Cerebellar nuclear complex (tissue), 1 donor: ENCODE measurements around the gene SGPP2.
"Not testable (repeated sequence)": the region's sequence is repeated elsewhere in the genome, so short reads cannot be mapped to it uniquely, and the experiment has no call there.

Experiments used
- DNase-seq, 2 experiments: peaks; one replicate each; lab custom pipeline; 2025; lab: John Stamatoyannopoulos, UW

The SGPP2 gene

DNA sequence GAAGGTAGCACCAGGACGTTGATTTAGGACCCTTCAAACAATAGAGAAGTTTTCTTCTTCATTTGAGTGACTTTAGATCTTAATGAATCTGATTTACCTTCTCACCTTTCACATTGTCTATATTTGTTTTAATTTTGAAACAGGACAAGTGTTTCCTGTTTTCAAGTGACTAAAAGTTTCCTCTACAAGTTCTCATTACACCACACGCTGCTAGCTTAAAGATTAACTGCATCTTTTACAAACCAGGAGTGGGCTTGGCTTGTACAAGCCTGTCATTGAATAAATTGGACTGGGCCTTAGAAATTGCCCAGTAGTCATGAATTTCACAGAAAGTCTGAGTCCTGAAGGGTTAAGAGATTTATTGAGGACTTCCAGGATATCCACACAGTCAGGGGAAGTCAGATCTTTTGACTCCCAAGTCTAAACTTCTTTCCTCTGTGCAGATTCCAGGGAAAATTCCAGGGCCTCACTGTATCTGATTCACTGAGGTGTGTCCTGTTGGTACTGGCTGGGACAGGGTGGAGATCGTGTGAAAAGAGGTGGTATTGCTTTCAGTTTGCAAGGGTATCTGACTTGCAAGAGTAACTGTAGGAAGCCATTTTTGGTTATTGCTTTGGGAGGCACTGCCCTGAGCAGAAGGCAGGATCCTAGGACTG lies 3.4 kb downstream of the SGPP2 start:
- DNase-seq: no peak

DNA sequence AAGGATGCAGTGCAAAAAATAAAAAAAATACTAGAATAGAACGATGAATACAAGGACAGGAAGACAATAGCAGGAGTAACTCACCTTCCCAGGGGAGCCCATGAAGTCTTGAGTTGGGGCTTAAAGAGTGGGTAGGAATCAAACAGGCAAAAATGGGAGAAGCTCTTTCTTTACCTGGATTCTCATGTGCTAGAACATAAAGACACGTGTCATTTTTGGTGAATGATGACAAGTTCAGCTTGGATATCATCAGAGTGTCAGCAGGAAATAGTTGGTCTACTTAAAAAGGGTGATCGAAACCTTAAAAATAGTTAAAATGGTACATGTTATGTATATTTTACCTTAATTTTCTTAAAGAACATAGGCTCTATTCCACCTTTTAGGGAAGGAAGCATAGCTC lies 5.7 kb downstream of the SGPP2 start:
- no peak for DNase-seq

- DNase-seq: no peak
Observed at GRCh38 chr2:222430681-222431080, 6.3 kb downstream of the SGPP2 start.

GRCh38 chr2:222431869-222432268 lies 7.5 kb downstream of the SGPP2 start:
- DNase-seq: no peak

GRCh38 chr2:222433332-222434173 lies 9.2 kb downstream of the SGPP2 start:
- no peak for DNase-seq

DNA sequence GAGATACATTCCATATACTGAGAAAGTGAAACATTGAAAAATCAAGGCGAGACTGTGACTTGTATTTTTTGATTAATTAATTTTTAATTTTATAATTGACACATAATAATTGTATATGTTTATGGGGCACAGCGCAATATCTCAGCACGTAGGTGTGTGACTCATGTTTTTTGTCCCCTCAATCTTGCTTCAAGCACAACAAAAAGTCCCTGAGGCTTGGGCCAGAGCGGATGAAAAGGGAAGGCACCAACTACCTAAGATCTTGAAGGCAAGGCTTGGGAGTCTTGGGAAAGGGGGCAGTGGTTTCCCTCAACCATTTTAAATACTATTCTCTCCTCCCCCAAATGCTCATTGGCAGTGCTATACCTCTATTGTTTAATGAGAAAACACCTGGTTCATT lies 9.9 kb downstream of the SGPP2 start:
- DNase-seq: no peak

GRCh38 chr2:222435400-222436039 lies 11.2 kb downstream of the SGPP2 start:
- not testable (repeated sequence) for DNase-seq

DNA sequence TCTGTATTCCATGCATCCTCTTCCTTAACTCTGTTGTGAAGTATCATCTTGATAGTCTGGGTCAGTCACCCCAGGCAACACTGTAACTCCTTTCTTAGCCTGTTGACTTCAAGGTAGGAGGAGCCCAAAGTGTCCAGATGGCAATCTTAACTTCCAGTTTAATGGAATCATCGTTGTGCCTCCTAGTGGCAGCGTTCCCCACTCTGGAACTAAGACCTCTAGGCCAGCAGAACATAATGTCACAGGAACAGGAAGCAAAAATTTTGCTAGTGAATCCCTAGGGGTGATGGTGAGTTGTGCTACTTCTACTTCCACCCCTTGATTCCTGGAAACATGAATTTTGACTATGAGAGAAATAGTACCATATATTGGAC lies 11.7 kb downstream of the SGPP2 start:
- DNase-seq: no peak

DNA sequence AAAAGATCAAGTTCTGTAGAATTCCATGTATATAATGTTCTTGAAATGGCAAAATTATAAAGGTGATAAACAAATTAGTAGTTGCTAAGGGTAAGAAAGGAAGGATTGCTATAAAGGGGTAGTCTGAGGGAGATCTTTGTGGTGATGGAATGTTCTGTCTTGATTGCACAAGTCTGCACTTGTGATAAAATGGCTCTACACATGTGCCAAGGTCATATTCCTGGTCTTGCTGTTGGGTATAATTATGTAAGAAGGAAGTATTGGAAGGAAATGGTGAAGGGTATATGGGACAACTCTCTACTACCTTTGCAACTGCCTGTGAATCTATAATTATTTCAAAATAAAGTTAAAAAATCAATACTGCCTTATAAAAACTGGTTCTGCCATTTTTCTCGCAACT lies 15.3 kb downstream of the SGPP2 start:
- DNase-seq: no peak

DNA sequence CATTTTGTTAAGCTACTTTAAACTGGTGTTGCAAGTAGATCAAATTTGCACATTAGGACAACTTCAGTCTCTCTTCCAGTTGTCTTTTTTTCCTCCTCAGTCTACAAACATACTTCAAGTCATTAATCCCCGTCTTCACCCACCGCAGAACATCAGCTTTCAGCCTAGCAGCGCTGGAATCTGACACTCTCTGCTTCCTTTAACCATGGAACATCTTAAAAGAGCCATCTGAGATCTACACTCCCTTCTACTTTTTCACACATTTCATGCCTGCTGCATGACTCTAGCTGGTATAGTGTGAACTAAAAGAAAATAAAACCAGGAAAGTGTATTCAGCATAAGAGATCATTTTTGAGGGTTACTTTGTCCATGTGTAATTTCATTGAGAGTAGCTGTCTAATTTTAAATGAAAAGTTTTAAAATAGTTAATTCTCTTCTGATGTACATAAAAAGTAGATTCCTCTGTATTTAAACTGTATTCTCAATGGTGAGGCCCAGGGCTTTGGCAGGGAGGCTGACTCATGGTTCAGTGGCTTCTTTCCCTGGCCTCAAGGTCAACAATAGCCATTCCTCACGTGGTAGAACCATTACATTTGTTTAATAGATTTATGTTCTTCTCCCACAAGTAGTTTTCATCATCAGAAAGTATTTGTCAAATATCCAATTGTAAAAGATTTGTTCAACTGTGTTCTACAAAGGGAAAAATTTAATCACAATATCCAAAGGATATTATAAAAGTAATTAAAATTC lies 16.5 kb downstream of the SGPP2 start:
- DNase-seq: no peak

DNA sequence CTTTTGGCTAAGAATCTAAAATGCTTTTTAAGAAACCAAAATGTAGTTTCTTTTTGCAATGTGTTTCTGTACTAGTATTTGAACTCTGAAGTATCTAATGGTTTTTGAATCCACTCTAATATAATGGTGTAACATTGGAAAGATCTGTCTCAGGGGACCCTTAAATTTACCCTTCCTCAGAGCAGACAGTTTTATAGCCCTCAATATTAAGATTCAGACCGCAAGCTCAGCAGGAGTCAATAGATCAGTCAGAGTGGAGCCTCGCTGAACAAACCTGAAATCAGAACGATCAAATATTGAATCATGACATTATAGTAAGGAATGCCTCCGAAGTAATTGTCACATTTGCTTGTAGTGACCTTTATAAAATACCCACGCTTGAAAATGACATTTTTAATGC lies 18.3 kb downstream of the SGPP2 start:
- DNase-seq: no peak

DNA sequence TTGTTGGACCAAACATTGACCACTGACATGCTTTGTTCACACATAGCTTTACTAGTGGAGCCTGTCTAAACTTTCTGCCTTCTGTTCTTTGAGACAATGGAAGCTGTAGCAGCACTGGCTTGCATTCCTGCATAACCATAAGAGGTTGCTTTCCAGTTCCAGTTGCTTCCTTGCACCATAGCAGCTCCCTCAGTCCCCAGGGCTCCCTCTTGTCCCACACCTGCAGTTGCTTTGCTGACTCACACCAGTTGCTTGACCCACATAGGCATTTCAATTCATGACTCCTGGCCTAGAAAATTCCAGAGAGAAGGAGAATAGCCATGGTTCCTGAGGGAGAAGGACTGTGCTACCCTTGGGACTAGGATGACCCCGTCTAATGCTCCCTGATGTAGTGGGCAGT lies 20.9 kb downstream of the SGPP2 start:
- no peak for DNase-seq

- no peak for DNase-seq
Observed at GRCh38 chr2:222447131-222447530, 22.8 kb downstream of the SGPP2 start.

DNA sequence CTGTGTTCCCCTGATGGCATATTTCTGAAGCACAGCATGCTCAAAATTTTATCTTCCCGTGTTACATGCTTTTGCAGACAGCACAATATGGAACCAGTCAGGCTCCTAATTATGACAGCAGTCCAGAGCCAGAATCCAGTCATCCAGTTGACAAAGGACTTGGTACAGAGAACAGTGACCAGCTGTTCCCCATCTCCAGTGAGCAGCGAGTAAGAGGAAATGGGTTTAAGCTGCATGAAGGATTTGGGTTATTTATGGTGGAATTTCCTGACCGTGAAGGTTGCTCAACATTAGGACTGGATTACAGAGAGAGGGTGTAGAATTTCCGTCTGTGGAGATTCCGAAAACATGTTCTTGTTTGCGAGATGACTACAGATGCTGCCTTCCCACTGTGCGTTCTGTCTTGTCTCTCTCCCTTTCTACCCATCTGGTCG lies 24.4 kb downstream of the SGPP2 start:
- no peak for DNase-seq

DNA sequence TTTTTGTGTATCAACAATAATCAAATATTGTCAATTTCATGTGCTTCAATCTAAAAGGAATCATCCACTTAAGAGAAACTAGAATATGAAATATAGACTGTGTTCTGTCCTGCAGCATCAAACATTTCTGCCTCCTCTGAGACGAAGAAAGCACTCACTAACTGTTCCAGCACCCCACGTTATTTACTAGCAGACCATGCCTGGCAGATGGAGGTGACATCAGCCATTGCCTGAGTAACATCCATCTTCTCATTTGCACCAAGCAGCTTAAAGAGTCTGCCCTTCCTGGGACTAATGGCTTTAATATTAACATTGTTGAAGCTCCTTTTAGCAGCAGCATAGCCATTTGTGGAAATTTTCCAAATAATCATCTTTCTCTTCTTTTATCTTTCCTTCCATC lies 25.7 kb downstream of the SGPP2 start:
- peak in 1 of 2 experiments; percentile 18 for DNase-seq

GRCh38 chr2:222451224-222451674 lies 26.9 kb downstream of the SGPP2 start:
- no peak for DNase-seq

GRCh38 chr2:222452422-222452950 lies 28.1 kb downstream of the SGPP2 start:
- no peak for DNase-seq

DNA sequence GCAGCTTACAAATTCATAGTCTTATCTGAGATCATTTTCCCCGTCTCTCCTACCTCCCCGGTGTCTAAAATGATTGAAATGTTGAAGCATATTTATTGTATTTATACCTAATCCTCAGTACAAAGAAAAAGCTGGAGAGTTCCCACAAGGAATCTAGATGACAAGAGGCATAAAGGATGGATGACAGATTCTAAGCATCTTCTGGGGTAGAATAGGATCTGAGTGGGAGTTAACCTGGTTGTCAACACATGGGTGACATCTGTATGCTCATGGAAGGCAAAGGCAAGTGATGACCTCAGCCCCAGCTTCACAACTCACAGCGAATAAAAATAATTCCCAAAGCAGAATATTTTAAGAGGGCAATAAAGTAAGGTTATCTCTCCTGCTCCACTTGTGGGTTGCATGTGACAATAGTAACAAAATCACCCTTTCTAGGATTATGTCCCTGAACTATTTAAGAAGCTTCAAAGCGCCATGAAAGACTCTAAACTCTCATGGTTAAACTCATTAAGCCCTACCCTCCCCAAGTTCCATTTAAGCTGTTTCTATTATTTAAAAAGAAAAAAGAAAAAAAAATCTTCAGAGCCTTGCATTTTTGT lies 32.2 kb downstream of the SGPP2 start:
- DNase-seq: no peak

DNA sequence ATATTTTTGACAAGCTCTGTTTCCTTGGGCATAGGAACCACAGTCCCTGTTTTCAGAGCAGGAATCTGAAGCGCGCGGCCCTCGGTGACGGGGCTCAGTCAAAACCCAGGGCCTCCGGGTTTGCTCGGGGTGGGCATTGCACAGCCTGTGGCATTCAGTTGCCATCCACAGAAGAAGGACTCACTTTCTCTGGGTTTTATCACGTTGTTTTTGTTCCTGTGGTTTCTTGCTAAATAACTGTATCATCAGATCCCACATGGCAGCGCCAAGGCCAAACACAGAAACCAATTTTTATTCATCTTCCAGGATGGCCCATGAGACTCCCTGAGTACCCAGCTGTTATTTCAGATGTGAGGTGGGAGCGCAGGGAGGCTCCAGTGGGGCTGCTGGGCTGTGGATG lies 35.6 kb downstream of the SGPP2 start:
- DNase-seq: no peak

GRCh38 chr2:222465746-222466145 lies 41.4 kb downstream of the SGPP2 start:
- no peak for DNase-seq

- DNase-seq: no peak
Observed at GRCh38 chr2:222468346-222468745, 44.0 kb downstream of the SGPP2 start.
